Measurements from ENCODE around the gene MLLT10. TPM values are rescaled to one million over a fixed set of nuclear protein-coding genes. Genes with fewer than 3 reads are reported as not detected.
"Not testable (repeated sequence)": the region's sequence is repeated elsewhere in the genome, so short reads cannot be mapped to it uniquely, and the experiment has no call there.

The MLLT10 gene
- total RNA-seq, 1 donor from 2014 or later: 49.1 TPM

GRCh38 chr10:21525367-21526187 is 8.5 kb upstream of the MLLT10 start, which contains the start of gene SKIDA1:
Gene SKIDA1, minus strand, starts transcription at chr10:21525682. Its CDS starts 7,860 bp downstream, at chr10:21517822.
- intact Hi-C loops (cut with micrococcal nuclease): loop anchor here (1.0 to 5.0 kb wide), 8 partner anchors 8 to 1913 kb away; partner anchors contain the start of genes DNAJC1 and OTUD1

GRCh38 chr10:21526188-21526859 is 7.7 kb upstream of the MLLT10 start:
- intact Hi-C loops (cut with micrococcal nuclease): loop anchor here (2.0 to 5.0 kb wide), 2 partner anchors 426 to 476 kb away; partner anchors contain the start of gene DNAJC1

GRCh38 chr10:21526860-21527597 is 7.0 kb upstream of the MLLT10 start:
- intact Hi-C loops (cut with micrococcal nuclease): loop anchor here (2.0 to 5.0 kb wide), 2 partner anchors 425 to 476 kb away; partner anchors contain the start of gene DNAJC1

- intact Hi-C loops (cut with micrococcal nuclease): loop anchor here (2.0 to 5.0 kb wide), 2 partner anchors 425 to 475 kb away; partner anchors contain the start of gene DNAJC1
Observed at GRCh38 chr10:21527598-21528235, 6.3 kb upstream of the MLLT10 start.

GRCh38 chr10:21528236-21529031 is 5.6 kb upstream of the MLLT10 start:
- intact Hi-C loops (cut with micrococcal nuclease): loop anchor here (5.0 kb wide), 1 partner anchor 424 kb away; no protein-coding TSS in a partner anchor

GRCh38 chr10:21529032-21529910 is 4.8 kb upstream of the MLLT10 start:
- intact Hi-C loops (cut with micrococcal nuclease): loop anchor here (5.0 kb wide), 1 partner anchor 423 kb away; no protein-coding TSS in a partner anchor

- intact Hi-C loops (cut with micrococcal nuclease): loop anchor here (5.0 to 10.0 kb wide), 3 partner anchors 1155 to 1832 kb away; partner anchors contain the start of gene MSRB2
Observed at GRCh38 chr10:21530168-21530567, 3.9 kb upstream of the MLLT10 start.

- intact Hi-C loops (cut with micrococcal nuclease): loop anchor here (5.0 to 10.0 kb wide), 3 partner anchors 1154 to 1832 kb away; partner anchors contain the start of gene MSRB2
Observed at GRCh38 chr10:21530641-21531040, 3.4 kb upstream of the MLLT10 start.

GRCh38 chr10:21531164-21531563 is 2.9 kb upstream of the MLLT10 start:
- intact Hi-C loops (cut with micrococcal nuclease): loop anchor here (5.0 to 10.0 kb wide), 3 partner anchors 1154 to 1831 kb away; partner anchors contain the start of gene MSRB2

GRCh38 chr10:21532694-21533466 is 1.2 kb upstream of the MLLT10 start:
- intact Hi-C loops (cut with micrococcal nuclease): loop anchor here (1.0 to 10.0 kb wide), 6 partner anchors 8 to 1829 kb away; partner anchors contain the start of genes MSRB2 and SKIDA1

GRCh38 chr10:21534280-21534586 is 201 bp downstream of the MLLT10 start:
- intact Hi-C loops (cut with micrococcal nuclease): loop anchor here (1.0 to 10.0 kb wide), 9 partner anchors 168 to 1828 kb away; partner anchors contain the start of genes DNAJC1 and MSRB2

- intact Hi-C loops (cut with micrococcal nuclease): loop anchor here (1.0 to 10.0 kb wide), 9 partner anchors 167 to 1827 kb away; partner anchors contain the start of genes DNAJC1 and MSRB2
Observed at GRCh38 chr10:21534604-21535493, 817 bp downstream of the MLLT10 start.

GRCh38 chr10:21535494-21535965 is 1.5 kb downstream of the MLLT10 start:
- intact Hi-C loops (cut with micrococcal nuclease): loop anchor here (2.0 to 10.0 kb wide), 2 partner anchors 467 to 1149 kb away; partner anchors contain the start of gene DNAJC1

GRCh38 chr10:21535976-21536375 is 1.9 kb downstream of the MLLT10 start:
- intact Hi-C loops (cut with micrococcal nuclease): loop anchor here (2.0 to 10.0 kb wide), 2 partner anchors 467 to 1149 kb away; partner anchors contain the start of gene DNAJC1

- intact Hi-C loops (cut with micrococcal nuclease): loop anchor here (10.0 kb wide), 1 partner anchor 1148 kb away; no protein-coding TSS in a partner anchor
Observed at GRCh38 chr10:21536874-21537273, 2.8 kb downstream of the MLLT10 start.

GRCh38 chr10:21540701-21541100 is 6.7 kb downstream of the MLLT10 start:
- intact Hi-C loops (cut with micrococcal nuclease): not testable (repeated sequence)
